ENCODE data around the gene CSNK1E.

Gene CSNK1E

GRCh38 chr22:38249803-38250642, 67.2 kb downstream of the CSNK1E start:
- no peak for DNase-seq (ENCODE audit: low read depth in 2 of 2)

- DNase-seq (ENCODE audit: low read depth in 2 of 2): no peak
Observed at GRCh38 chr22:38249301-38249700, 67.9 kb downstream of the CSNK1E start.

GRCh38 chr22:38248280-38248679, 69.0 kb downstream of the CSNK1E start:
- no peak for DNase-seq (ENCODE audit: low read depth in 2 of 2)

GRCh38 chr22:38247713-38248112, 69.5 kb downstream of the CSNK1E start:
- DNase-seq (ENCODE audit: low read depth in 2 of 2): no peak

- DNase-seq (ENCODE audit: low read depth in 2 of 2): no peak
Observed at GRCh38 chr22:38246692-38247091, 70.5 kb downstream of the CSNK1E start.

- DNase-seq (ENCODE audit: low read depth in 2 of 2): no peak
Observed at GRCh38 chr22:38246046-38246658, 71.1 kb downstream of the CSNK1E start.

- no peak for DNase-seq (ENCODE audit: low read depth in 2 of 2)
Observed at GRCh38 chr22:38244106-38244505, 73.1 kb downstream of the CSNK1E start.

- DNase-seq (ENCODE audit: low read depth in 2 of 2): no peak
Observed at GRCh38 chr22:38243007-38243765, 74.0 kb downstream of the CSNK1E start.

- no peak for DNase-seq (ENCODE audit: low read depth in 2 of 2)
Observed at GRCh38 chr22:38240734-38241252, 76.4 kb downstream of the CSNK1E start.
